Chondrocyte (in vitro differentiated cells): ENCODE data around the gene NOTCH1. TPM values are rescaled to one million over a fixed set of nuclear protein-coding genes. Genes with fewer than 3 reads are reported as not detected.
A peak's percentile ranks its signal among the peaks of the same experiment; 100 is the strongest.

Source experiments
- DNase-seq: peaks from one replicate; pipeline ENCODE4 v3.0.0; 2021; ENCODE audit warnings: mixed read lengths, low spot score
- H3K27ac Mint-ChIP-seq: one replicate; pipeline ENCODE4 v1.8.0; 2021; ENCODE audit warnings: mild to moderate bottlenecking, moderate library complexity, mixed read lengths; ENCODE audit not compliant: unreplicated experiment
- H3K27me3 Mint-ChIP-seq: 2 replicates; pipeline ENCODE4 v1.8.0; 2021; ENCODE audit warnings: low read depth, mixed read lengths
- H3K36me3 Mint-ChIP-seq: 2 replicates; pipeline ENCODE4 v1.8.0; 2021; ENCODE audit warnings: low read depth, mixed read lengths
- H3K4me1 Mint-ChIP-seq: 2 replicates; pipeline ENCODE4 v1.8.0; 2021; ENCODE audit warnings: low read depth, mild to moderate bottlenecking, mixed read lengths
- H3K4me3 Mint-ChIP-seq: one replicate; pipeline ENCODE4 v1.8.0; 2021; ENCODE audit warnings: mild to moderate bottlenecking, moderate library complexity, mixed read lengths; ENCODE audit not compliant: unreplicated experiment
- H3K9me3 Mint-ChIP-seq: 2 replicates; pipeline ENCODE4 v1.8.0; 2021; ENCODE audit warnings: low read depth, mixed read lengths
- CTCF ChIP-seq: fragments of 200-600 bp; sonication (generic); IDR thresholded peaks from 2 replicates; pipeline ENCODE4 v1.5.0; 2021; ENCODE audit warnings: antibody characterized with exemption, mild to moderate bottlenecking, moderate library complexity
- total RNA-seq: library from RNA; stranded (reverse); gene quantifications from 3 replicates; pipeline ENCODE4 v1.2.1, GENCODE V29; 2021

Gene NOTCH1
- total RNA-seq, 1 donor from 2014 or later, result 28.7 TPM

DNA sequence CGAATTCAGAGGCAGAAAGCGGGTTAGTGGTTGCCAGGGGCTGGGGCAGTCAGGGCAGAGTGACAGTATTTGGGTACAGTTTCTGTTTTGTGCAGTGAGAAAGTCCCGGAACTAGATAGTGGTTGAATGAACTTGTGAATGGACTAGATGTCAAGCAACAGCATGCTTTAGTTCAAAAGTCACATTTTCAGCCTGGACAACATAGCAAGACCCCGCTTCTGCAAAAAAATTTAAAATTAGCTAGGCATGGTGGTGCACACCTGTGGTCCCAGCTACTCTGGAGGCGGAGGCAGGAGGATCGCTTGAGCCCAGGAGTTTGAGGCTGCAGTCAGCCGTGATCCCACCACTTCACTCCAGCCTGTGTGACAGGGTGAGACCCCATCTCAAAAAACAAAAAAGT lies 8.4 kb downstream of the NOTCH1 start:
- peaks cover 5% of the 10 kb centered on the region for H3K4me1 Mint-ChIP-seq
- H3K27ac Mint-ChIP-seq, result no peak overlapping the region
- no peak overlapping the region for H3K4me3 Mint-ChIP-seq
- H3K27me3 Mint-ChIP-seq, result no peaks in the 10 kb centered on the region
- no peak for TF ChIP-seq CTCF
- peaks cover 4% of the 10 kb centered on the region for H3K36me3 Mint-ChIP-seq
- DNase-seq, result no peak
- no peaks in the 10 kb centered on the region for H3K9me3 Mint-ChIP-seq

DNA sequence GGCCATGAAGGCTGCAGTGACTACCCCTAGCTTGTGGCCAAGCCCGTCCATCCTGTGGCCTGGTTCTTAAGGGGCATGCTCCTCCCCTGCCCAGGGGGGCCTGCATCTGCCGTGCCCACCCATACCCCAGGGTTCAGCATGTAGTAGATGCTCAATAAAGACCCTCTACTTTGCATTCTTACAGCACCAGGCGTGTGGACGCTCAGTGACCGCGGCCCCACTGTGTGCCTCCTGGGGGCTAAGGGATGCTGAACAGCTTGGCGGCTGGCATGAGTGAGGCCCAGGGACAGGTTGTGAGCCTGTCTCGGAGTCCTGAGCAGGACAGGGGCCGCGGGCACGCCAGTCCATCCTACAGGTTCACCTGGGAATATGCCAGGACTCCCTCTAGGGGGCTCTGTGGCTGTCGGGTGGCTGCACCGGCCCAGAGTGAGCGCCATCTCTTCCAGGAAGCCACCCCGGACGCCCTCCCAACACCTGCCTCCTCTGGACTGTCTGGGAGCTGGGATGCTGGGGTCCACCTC lies 9.1 kb downstream of the NOTCH1 start:
- H3K27me3 Mint-ChIP-seq, result no peaks in the 10 kb centered on the region
- H3K27ac Mint-ChIP-seq, result no peak overlapping the region
- no peaks in the 10 kb centered on the region for H3K9me3 Mint-ChIP-seq
- peaks cover 4% of the 10 kb centered on the region for H3K36me3 Mint-ChIP-seq
- DNase-seq, result no peak
- peaks cover 5% of the 10 kb centered on the region for H3K4me1 Mint-ChIP-seq
- peak; percentile 32 for TF ChIP-seq CTCF
- H3K4me3 Mint-ChIP-seq, result no peak overlapping the region

GRCh38 chr9:136536051-136536720 lies 9.7 kb downstream of the NOTCH1 start:
- H3K27ac Mint-ChIP-seq, result no peak overlapping the region
- no peaks in the 10 kb centered on the region for H3K27me3 Mint-ChIP-seq
- no peak for DNase-seq
- H3K9me3 Mint-ChIP-seq, result no peaks in the 10 kb centered on the region
- peaks cover 5% of the 10 kb centered on the region for H3K4me1 Mint-ChIP-seq
- TF ChIP-seq CTCF, result no peak
- no peak overlapping the region for H3K4me3 Mint-ChIP-seq
- peaks cover 4% of the 10 kb centered on the region for H3K36me3 Mint-ChIP-seq

- no peak for DNase-seq
- no peaks in the 10 kb centered on the region for H3K27me3 Mint-ChIP-seq
- no peaks in the 10 kb centered on the region for H3K9me3 Mint-ChIP-seq
- H3K36me3 Mint-ChIP-seq, result peaks cover 4% of the 10 kb centered on the region
- peaks cover 5% of the 10 kb centered on the region for H3K4me1 Mint-ChIP-seq
- no peak overlapping the region for H3K27ac Mint-ChIP-seq
- no peak overlapping the region for H3K4me3 Mint-ChIP-seq
- no peak for TF ChIP-seq CTCF
These were observed 10.8 kb downstream of the NOTCH1 start for GRCh38 chr9:136535070-136535469.

- no peaks in the 10 kb centered on the region for H3K9me3 Mint-ChIP-seq
- no peaks in the 10 kb centered on the region for H3K27me3 Mint-ChIP-seq
- no peak overlapping the region for H3K27ac Mint-ChIP-seq
- H3K4me3 Mint-ChIP-seq, result no peak overlapping the region
- peaks cover 4% of the 10 kb centered on the region for H3K36me3 Mint-ChIP-seq
- DNase-seq, result no peak
- TF ChIP-seq CTCF, result no peak
- peaks cover 4% of the 10 kb centered on the region for H3K4me1 Mint-ChIP-seq
These were observed 11.5 kb downstream of the NOTCH1 start for GRCh38 chr9:136534366-136534765.
